Measurements from ENCODE around the gene STRN3. TPM values are rescaled to one million over a fixed set of nuclear protein-coding genes. Genes with fewer than 3 reads are reported as not detected.
"Not testable (repeated sequence)": the region's sequence is repeated elsewhere in the genome, so short reads cannot be mapped to it uniquely, and the experiment has no call there.

Gene STRN3
- total and polyA plus RNA-seq, 10 of the 15 experiments (the other 5 are each of a cell fraction or from before 2014, with no cell fraction given) = 7.8 to 27.9 (median 14.1) TPM

- BruUV-seq (replicated peaks); H3K4me2 ChIP-seq (ENCODE audit: control insufficient read depth, insufficient read depth); in situ Hi-C loops (cut with MboI); H4K20me1 ChIP-seq (ENCODE audit: control insufficient read depth, insufficient read depth); H3K4me3 ChIP-seq; H3K4me1 ChIP-seq (ENCODE audit: control insufficient read depth, insufficient read depth, low read length); H3K27ac ChIP-seq (ENCODE audit: control insufficient read depth, insufficient read depth); FAIRE-seq; H3K36me3 ChIP-seq (ENCODE audit: control insufficient read depth in 2 of 2, insufficient read depth in 2 of 2, low read length in 1 of 2); H3K27me3 ChIP-seq (replicated peaks in 1 of 2; ENCODE audit: control insufficient read depth in 2 of 2, insufficient read depth in 2 of 2, low read length in 1 of 2); ATAC-seq; H3K9ac ChIP-seq (ENCODE audit: control insufficient read depth, insufficient read depth, low read length); POLR2A ChIA-PET; H2AFZ ChIP-seq (ENCODE audit: control insufficient read depth, low read depth, low read length); CTCF ChIA-PET; intact Hi-C loops (cut with micrococcal nuclease; ENCODE audit: unreplicated experiment); DNase-seq (ENCODE audit: low read depth, low spot score); RAD21 ChIA-PET (ENCODE audit: unreplicated experiment): not testable (repeated sequence)
- SMC1A ChIA-PET (ENCODE audit: uncharacterized antibody, unreplicated experiment) = interaction anchor here (0.6 kb wide), 1 partner anchor 90 kb away, joined by 3 read pairs; no protein-coding TSS in a partner anchor
- WGBS (ENCODE audit: insufficient coverage, insufficient replicate concordance, low lambda C conversion rate, missing lambda C conversion rate) = 100% methylated on average over 8 of the region's 8 CpGs
- Histone ChIP-seq H3K79me2 (ENCODE audit: control insufficient read depth, insufficient read depth, low read length) (peaks cover 29% of the 10 kb centered on the region), H3K9me3 (replicated peaks; ENCODE audit: control insufficient read depth, insufficient read depth, low read length) (peaks cover 11% of the 10 kb centered on the region; the same call in 2 of the 3 replicates)
These were observed 60.3 kb downstream of the STRN3 start for GRCh38 chr14:30965861-30966260.

- BruUV-seq (replicated peaks); H3K9ac ChIP-seq (ENCODE audit: control insufficient read depth, insufficient read depth, low read length); ATAC-seq; H3K27me3 ChIP-seq (replicated peaks in 1 of 2; ENCODE audit: control insufficient read depth in 2 of 2, insufficient read depth in 2 of 2, low read length in 1 of 2); H3K27ac ChIP-seq (ENCODE audit: control insufficient read depth, insufficient read depth); H2AFZ ChIP-seq (ENCODE audit: control insufficient read depth, low read depth, low read length); in situ Hi-C loops (cut with MboI); H3K4me2 ChIP-seq (ENCODE audit: control insufficient read depth, insufficient read depth); H4K20me1 ChIP-seq (ENCODE audit: control insufficient read depth, insufficient read depth); FAIRE-seq; H3K36me3 ChIP-seq (ENCODE audit: control insufficient read depth in 2 of 2, insufficient read depth in 2 of 2, low read length in 1 of 2); DNase-seq (ENCODE audit: low read depth, low spot score); intact Hi-C loops (cut with micrococcal nuclease; ENCODE audit: unreplicated experiment); H3K4me3 ChIP-seq: not testable (repeated sequence)
- RAD21 ChIA-PET (ENCODE audit: unreplicated experiment) = interaction anchor here (0.7 kb wide), 1 partner anchor 15 kb away, joined by 5 read pairs; no protein-coding TSS in a partner anchor
- H3K79me2 ChIP-seq (ENCODE audit: control insufficient read depth, insufficient read depth, low read length) = peaks cover 28% of the 10 kb centered on the region
- peaks cover 11% of the 10 kb centered on the region; the same call in 2 of the 3 replicates for H3K9me3 ChIP-seq (replicated peaks; ENCODE audit: control insufficient read depth, insufficient read depth, low read length)
- SMC1A ChIA-PET (ENCODE audit: uncharacterized antibody, unreplicated experiment) = interaction anchor here (1.4 kb wide), 1 partner anchor 11 kb away, joined by 3 read pairs; no protein-coding TSS in a partner anchor
- POLR2A ChIA-PET = interaction anchor here (1.0 kb wide), 1 partner anchor 62 kb away, joined by 3 read pairs; no protein-coding TSS in a partner anchor
- CTCF ChIA-PET = interaction anchor here (1.1 kb wide), 1 partner anchor 28 kb away, joined by 3 read pairs; no protein-coding TSS in a partner anchor
- H3K4me1 ChIP-seq (ENCODE audit: control insufficient read depth, insufficient read depth, low read length) = peaks cover 17% of the 10 kb centered on the region
- WGBS (ENCODE audit: insufficient coverage, insufficient replicate concordance, low lambda C conversion rate, missing lambda C conversion rate) = 54% methylated on average over 2 of the region's 2 CpGs
These were observed 63.6 kb downstream of the STRN3 start for GRCh38 chr14:30962537-30962936.
